EH (cell line): ENCODE data around the gene CCDC167.
A peak's percentile ranks its signal among the peaks of the same experiment; 100 is the strongest.

Source experiments
- DNase-seq: peaks from one replicate; pipeline ENCODE4 v3.0.0-alpha.2; 2015; ENCODE audit warnings: low read depth

The CCDC167 gene

GRCh38 chr6:37530297-37530696 lies 30.6 kb upstream of the CCDC167 start:
- DNase-seq: no peak

- DNase-seq: no peak
These were observed 28.8 kb upstream of the CCDC167 start for GRCh38 chr6:37528541-37528940.

- DNase-seq: peak; percentile 60
These were observed 26.0 kb upstream of the CCDC167 start for GRCh38 chr6:37525460-37526357.

- no peak for DNase-seq
These were observed 25.3 kb upstream of the CCDC167 start for GRCh38 chr6:37524970-37525318.

- DNase-seq: peak; percentile 71
These were observed 24.6 kb upstream of the CCDC167 start for GRCh38 chr6:37524025-37524969.

GRCh38 chr6:37523412-37523811 lies 23.7 kb upstream of the CCDC167 start:
- DNase-seq: no peak

GRCh38 chr6:37522836-37523235 lies 23.1 kb upstream of the CCDC167 start:
- DNase-seq: no peak

- DNase-seq: no peak
These were observed 22.0 kb upstream of the CCDC167 start for GRCh38 chr6:37521674-37522073.

- no peak for DNase-seq
These were observed 21.2 kb upstream of the CCDC167 start for GRCh38 chr6:37520926-37521325.

- DNase-seq: no peak
These were observed 19.8 kb upstream of the CCDC167 start for GRCh38 chr6:37519461-37519860.

- DNase-seq: no peak
These were observed 18.4 kb upstream of the CCDC167 start for GRCh38 chr6:37518116-37518515.

- DNase-seq: peak; percentile 67
These were observed 17.7 kb upstream of the CCDC167 start for GRCh38 chr6:37517411-37517812.

GRCh38 chr6:37516920-37517405 lies 17.3 kb upstream of the CCDC167 start:
- no peak for DNase-seq

GRCh38 chr6:37516076-37516919 lies 16.6 kb upstream of the CCDC167 start:
- peak; percentile 40 for DNase-seq

GRCh38 chr6:37515712-37516075 lies 16.0 kb upstream of the CCDC167 start:
- DNase-seq: no peak

GRCh38 chr6:37514837-37515236 lies 15.1 kb upstream of the CCDC167 start:
- peak; percentile 13 for DNase-seq

GRCh38 chr6:37514321-37514771 lies 14.7 kb upstream of the CCDC167 start:
- DNase-seq: peak; percentile 41

- no peak for DNase-seq
These were observed 13.9 kb upstream of the CCDC167 start for GRCh38 chr6:37513576-37513975.

GRCh38 chr6:37513155-37513554 lies 13.5 kb upstream of the CCDC167 start:
- no peak for DNase-seq

GRCh38 chr6:37512400-37513011 lies 12.8 kb upstream of the CCDC167 start:
- no peak for DNase-seq

- DNase-seq: no peak
These were observed 12.3 kb upstream of the CCDC167 start for GRCh38 chr6:37511910-37512399.
